GM18907 (cell line): Measurements from ENCODE around the gene PRKCZ.

Experiments used
- ATAC-seq: cut with Tn5 transposase; IDR thresholded peaks from one replicate; pipeline ENCODE4 v1.9.1; 2021; ENCODE audit warnings: mild to moderate bottlenecking, moderate library complexity; ENCODE audit not compliant: unreplicated experiment

PRKCZ gene

DNA sequence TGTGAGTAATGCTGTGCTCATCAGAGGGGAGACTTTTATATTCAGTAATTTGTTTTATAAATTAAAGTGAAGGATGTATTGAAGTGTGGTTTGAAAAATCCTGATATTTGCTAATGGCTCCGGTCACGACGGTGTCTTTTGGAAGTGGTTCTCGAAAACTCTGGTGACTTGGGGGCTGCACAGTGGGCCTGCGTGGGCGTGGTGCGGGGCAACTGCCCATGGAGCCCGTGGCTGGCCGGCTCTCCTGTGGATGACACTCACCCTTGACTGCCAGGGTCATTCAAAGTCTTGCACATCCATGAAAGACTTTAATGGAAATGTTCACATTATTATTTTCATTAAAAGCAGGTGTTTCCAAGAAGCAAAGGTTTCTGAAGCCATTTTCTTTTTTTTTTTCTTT is 136.7 kb downstream of the PRKCZ start:
- ATAC-seq, result no peak

DNA sequence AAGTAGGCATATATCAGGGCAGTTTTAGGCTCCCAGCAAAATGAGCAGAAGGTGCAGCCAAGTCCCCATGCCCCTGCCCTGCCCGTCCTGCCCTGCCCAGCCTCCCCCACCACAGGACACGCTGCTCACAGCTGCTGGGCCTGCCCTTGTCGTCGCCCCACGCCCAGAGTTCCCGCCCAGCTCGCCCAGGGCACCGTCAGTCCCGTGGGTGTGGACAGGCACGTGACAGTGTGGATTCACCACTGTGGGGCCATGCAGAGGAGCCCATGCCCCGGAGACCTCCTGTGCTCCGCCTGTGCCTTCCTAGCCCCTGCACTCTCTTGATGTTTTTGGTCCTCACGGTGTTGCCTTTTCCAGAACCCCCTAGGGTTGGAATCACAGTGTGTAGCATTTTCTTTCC is 137.4 kb downstream of the PRKCZ start:
- ATAC-seq, result no peak

DNA sequence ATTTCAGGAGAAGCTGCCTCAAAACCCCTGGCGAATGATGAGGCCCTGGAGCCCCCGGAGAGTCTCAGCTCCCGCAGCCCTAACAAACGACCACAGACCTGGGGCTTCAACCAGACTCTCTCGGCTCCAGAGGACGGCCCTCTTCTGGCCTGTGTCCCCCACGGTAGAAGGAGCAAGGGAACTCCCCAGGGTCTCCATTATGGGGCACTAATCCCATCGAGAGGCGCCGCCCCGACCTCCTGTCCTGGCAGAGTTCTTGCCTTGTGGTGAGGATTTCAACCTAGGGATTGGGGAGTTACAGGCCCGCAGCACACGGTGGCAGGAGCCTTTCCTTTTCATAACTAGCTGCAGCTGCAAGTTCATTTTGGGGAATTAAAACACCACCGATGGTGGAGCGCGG is 138.1 kb downstream of the PRKCZ start:
- no peak for ATAC-seq

DNA sequence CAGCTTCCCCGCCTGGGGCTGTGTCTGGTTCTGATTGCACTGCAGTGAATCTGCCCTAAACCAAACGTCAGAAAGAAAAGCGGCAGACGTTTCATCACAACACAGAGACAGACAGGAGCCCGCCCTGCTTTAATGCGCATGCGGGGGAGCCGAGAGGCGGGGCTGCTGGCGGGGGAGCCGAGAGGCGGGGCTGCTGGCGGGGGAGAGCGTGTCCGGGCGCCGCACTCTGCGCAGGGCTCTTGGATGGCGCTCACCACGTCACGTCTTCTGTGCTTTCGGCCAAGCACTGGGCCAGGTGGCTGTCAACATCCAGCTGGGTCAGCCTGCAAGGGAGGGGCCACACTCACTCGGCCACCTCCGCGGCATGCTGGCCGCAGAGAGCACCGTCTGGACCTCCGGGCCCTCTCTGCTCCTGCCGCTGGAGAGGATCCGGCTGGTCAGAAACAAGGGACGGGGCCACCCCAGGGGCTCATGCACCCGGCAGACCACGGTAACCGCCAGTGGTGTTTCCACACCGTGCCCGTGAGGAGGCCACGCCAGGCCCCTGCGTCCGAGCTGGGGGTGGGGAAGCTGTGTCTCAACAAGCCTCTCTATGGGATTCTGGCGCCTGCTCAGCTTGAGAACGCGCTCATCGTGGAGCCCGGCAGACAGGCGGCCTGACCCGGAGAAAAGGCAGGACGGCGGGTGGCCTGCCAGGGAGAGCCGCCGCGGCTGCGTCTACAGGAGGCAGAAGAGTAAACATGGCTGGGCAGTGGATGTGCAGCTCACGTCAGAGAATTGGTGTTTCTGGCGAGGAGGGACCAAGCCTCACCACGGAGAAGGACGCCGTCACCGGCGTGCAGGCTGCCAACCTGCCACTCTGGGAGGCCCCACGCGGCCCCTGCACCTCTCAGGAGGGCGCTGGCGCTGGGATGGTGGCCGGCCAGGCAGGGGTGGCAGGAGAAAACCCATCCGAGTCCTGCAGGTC is 139.5 kb downstream of the PRKCZ start:
- ATAC-seq, result peak; percentile 63

DNA sequence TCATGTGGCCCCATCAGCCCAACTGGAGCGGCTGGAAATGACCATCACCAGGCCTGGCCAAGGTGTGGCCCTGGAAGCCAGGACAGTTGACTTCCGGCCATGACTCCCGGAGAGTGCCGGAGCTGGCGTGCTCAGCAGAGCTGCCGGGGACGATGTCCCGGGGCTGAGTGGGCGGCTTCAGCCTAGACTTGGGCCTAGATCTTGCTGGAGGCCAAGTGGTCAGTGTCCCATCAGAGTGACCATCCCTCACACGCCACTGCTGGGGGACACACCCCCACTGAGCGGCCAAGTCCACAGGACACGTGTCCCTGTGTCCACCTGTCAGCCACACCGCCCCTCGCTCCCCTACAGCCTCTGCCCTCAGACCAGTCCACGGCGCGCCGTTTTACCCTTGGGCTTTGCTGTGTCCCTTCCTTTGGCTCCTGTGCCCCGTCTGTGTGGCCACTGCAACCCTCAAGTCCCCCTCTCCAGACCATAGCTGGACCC is 140.3 kb downstream of the PRKCZ start:
- ATAC-seq, result no peak

DNA sequence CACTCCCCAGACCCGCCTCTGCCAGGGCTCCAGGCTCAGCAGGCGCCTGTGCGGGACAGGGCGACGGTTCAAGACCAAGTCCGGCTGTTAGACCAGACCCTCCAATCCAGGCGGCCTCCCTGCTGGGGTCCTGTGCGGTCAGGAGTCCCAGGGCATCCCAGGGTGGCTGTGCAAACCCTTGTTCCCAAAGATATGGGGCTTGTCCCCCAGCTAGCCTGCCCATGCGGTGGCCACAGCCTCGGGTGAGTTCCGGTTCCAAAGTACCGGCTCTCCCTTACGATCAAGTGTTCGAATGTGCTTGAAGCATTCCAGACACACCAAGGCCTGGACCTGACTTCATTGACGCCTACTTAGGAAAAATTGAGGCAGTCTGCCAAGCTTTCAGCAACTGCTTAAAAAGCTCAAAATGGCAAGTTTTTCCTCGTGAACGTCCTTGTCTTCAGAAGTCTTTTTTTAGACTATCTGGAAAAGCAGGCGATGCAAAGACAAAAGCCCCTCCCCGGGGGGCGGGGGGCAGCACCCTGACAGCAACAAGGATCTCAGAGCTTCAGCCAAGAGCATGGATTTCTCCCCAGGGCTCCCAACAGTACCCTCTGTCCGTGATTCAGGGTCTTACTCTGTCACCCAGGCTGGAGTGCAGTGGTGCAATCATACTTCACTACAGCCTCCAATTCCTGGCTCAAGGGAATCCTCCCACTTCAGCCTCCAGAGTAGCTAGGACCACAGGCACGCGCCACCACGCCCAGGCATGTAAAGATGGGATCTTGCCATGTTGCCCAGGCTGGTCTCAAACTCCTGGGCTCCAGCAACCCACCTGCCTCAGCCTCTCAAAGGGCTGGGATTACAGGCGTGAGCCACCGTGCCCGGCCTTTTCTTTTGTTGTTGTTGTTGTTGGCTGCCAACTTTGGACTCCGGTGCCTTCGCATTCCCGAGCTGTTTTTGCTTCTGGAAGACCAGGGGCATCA is 142.1 kb downstream of the PRKCZ start:
- no peak for ATAC-seq

DNA sequence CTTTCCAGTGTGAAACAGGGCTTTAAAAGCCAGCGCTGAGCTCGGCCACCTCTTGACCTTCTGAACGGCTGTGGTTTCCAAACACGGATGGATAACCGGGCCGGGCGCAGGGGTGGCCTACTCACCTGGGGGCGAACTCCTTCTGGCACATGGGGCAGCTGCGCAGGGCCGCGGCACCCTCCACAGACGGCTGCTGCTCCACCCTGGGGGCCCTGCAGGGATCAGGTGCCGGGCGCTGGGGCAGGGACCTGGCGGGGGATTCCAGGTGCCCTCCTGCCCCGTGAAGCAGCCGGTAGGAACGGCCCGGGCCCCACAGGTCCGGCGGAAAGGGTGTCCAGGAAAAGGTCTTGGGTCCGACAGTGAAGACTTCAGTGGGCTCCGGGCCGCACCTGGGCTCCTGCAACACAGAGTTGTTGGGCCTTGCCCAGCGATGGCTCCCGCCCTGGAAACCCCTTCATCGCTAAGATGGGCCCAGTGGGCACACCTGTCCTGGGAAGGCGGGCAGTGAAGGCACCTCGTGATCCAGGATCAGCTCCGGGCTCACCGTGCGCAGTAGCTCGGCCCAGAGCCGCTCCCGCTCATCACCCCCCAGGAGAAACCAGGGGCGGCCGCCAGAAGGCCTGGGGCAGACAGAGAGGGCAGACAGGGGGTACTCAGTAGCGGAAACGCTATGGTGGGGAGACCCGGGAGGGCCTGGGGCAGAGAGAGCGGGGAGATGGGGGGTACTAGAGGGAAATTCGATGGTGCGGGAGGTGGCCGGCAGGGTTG is 143.5 kb downstream of the PRKCZ start:
- no peak for ATAC-seq

DNA sequence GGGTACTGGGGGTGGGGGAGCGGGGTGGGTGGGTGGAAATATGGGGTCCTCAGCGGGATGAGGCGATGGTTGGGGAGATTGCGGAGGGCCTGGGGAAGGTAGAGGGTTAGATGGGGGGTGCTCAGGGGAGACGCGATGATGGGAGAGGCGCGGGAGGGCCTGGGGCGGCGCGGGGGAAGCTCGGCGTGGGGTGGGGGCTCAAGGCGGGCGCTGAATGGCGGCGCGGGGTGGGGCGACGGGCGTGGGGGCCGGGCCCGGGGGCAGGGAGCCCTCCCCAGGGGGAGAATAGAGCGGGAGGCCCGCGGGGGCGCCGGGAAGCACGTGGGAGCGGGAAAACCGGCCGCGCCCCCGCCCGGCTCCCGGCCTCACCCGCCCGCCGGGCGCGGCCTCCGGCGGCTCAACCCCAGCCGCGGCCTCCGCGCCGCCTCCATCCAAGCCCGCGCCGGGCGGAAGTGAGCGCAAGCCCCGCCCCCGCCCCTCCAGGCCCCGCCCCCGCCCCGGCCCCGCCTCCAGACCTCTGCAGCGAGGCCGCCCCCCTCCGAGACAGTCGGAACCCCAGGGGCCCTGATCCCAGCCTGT is 144.2 kb downstream of the PRKCZ start, which contains the start of gene FAAP20:
TSS of gene FAAP20 (minus strand) at position 454 of the 579 bp plus-strand sequence. CDS start at position 431, 23 bp downstream.
- peak; percentile 39 for ATAC-seq

DNA sequence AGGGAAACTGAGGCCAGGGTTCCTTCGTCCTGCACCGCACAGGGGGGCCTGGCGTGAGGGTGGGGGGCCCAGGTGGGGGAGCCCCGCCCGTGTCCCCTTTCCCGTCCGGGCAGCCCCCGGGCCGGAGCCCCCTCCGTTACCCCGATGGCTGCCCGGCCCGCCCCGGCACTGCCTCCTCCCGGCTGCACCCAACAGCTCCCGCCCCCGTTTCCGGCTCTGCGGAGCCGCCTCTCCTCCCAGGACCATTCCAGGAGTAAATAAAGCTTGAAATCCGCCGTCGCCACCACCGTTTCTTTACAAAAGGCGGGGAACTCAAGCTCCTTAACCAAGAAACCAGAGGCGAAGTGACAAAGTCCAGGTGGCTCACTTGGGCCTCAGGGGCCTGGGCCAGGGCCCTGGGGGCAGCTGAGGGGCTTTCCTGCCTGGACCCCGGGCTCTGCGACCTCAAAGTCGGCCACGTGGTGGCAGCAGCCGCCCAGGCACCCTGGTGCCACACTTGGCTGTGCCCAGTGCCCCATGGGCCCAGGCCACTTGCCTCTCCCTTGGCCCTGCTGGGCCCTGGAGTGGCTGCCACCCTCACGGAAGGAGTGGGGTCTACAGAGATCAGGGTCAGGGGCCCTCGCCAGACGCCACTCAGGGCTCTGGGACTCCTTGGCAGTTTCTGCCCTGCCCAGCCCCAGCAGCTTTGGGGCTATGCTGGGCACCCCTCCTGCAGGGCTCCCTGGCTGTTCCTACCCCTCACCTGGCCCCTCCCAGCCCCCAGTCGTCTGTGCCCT is 144.9 kb downstream of the PRKCZ start:
- ATAC-seq, result peak; percentile 65

DNA sequence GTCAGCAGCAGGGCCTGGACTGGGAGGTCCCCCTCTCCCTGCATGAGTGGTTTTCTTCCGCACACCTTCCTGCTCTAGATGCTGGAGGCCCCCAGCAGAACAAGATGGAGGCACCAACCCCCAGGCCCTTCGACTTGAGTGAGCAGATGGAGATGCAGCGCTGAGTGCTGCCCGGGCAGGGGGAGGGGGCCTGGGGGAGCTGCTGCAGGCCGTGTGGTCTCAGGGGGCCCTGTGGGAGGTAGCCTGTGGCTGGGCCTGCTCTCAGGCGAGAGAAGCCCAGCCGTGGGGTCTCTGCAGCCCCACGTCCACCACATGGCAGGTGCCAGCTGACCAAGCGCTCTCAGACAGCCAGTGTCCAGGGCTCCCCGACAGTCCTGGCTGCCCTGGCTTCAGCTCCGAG is 145.6 kb downstream of the PRKCZ start:
- ATAC-seq, result no peak

DNA sequence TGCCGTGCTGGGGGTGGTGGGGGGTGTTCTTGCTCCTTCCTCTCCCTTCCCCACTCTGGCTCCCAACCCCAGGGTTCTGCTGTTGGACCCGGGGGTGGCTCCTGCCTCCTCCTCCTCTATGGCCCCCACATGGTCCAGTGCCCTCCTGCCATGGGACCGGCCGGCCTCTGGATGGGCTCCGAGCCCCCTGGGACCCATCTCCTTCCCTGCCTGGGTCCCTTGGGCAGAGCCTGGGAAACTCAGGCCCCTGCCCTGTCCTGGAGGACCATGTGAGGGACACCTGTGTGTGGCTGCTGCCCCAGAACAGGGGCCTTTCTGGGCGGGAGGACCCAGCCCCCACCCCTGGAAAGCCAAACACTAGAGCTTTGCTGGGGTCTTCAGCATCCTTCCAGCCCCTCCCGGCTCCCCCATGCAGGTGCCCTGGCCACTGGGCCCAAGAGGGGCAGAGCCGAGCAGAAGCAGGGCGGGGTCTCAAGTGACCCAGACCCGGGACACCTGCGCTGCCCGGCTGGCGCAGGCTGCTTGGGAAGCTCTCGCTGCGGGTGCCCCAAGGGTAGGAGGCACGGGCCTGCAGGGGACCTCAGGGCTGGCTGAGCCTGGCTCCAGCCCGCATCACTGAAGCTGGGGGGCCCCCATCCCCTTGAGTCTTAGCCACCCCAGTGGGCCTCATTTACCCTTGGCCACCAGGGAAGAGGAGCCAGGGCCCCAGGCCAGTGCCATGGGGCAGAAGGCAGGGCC is 146.9 kb downstream of the PRKCZ start:
- no peak for ATAC-seq

DNA sequence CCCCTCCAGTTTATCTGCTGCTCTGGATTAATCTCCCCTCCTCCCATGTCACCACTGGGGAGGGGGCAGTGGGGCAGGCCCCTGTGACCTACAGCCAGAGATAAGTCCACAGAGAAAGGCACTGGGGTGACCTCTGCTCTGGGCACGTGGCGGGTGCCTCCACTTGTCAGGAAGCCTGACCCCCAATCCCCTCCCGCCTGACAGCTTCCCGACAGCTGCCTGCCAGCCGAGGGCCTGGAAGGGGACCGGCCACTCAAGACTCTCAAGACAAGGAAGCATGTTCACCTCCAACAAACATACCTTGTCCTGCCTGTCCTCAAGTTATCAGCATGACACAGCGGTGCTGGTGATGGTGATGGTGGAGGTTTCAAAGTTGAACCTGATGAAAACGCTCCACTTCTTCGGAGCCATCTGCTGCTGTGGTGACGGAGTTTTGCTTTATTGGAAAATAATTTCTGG is 147.5 kb downstream of the PRKCZ start:
- no peak for ATAC-seq

DNA sequence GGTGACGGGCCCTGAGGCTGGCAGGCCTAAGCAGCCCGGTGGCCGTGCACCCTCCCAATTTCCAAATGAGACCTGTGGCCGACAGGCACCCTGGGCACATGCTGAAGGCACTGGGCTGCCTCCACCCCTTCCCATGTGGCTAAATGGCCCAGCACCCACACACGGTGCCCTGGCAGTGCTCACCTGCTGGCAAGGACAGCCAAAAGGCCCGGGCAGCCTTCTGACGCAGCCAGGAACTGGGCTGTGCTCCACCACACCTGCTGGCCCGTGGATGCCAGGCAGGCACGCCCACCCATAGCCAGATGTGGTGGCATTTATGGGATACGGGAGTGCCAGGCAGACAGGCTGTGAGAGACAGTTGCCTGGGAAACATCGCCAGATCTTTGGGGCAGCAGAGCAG is 148.4 kb downstream of the PRKCZ start:
- no peak for ATAC-seq

DNA sequence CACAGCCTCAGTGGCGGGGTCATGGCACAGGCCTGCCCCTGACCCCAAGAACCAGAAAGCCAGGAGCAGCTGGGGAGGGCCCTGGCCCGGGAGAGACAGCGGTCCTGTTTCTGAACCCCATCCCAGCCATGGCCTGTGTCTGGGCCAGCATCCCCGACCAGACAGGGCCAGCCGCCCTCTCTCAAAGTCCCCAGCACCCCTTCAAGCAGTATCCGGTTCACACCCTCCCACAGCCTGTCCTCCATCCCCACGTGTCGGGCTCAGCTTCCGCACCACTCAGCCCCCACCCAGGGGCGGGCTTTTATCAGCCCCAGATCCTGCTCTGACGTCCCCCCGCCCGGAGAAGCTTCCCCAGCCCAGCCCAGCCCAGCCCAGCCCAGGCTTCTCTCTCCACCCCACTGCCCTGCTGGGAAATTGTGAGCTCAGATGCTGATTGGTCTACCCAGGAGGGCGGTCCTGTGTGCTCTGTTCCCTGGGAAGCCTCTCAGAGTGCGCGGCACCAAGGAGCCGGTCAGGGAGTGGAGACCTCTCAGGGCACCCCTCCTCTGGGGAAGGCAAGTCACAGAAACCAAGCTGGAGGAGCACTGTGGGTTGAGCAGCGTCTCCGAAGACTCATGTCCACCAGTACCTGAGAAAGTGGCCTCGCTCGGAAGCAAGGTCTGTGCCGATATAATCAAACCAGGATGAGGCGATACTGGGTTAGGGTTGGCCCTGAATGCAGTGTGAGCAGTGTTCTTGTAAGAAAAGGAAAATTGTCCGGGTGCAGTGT is 149.0 kb downstream of the PRKCZ start:
- peak; percentile 25 for ATAC-seq

DNA sequence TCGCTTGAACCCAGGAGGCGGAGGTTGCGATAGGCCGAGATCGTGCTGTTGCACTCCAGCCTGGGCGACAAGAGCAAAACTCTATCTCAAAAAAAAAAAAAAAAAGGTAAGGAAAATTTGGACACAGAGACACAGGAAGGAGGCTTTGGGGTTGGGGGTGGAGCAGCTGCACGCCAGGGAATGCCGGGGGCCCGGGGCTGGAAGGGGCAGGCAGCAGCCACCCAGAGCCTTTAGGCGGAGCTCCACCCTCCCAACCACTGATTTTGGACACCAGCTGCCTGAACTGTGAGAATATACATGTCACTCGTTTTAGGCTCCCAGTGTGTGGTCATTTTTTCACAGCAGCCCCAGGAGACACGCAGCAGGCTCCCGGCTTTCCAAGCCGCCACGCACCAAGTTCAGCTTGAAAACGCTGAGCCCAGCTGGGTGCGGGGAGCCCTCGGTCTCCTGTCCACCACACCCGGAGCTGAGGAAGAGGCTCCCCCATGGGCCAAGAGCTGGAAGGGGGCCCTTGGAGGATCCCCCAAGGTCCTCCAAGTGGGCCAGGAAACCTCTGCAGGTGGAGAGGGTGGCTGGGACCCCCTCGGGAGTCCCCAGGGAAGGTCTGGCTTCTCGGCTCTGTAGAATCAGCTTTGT is 150.2 kb downstream of the PRKCZ start:
- ATAC-seq, result no peak

DNA sequence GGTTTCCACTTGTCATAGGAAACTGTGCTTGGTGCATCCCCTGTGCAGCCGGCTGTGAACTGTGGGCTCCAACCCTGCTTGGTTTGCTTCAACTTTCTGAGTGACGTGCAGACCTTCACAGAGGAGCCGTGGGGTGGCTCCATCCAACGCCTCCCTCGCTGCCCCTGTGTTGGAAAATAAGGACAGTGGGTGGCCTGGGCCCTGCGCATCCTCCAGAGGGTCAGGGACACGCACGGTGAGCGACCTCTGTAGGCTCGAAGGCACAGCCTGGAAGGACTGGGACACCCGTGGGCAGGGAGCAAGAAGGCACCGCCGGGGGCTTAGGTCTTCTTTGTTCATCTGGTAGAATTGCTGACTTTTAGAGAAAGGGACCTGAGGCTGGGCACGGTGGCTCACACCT is 150.9 kb downstream of the PRKCZ start:
- no peak for ATAC-seq

DNA sequence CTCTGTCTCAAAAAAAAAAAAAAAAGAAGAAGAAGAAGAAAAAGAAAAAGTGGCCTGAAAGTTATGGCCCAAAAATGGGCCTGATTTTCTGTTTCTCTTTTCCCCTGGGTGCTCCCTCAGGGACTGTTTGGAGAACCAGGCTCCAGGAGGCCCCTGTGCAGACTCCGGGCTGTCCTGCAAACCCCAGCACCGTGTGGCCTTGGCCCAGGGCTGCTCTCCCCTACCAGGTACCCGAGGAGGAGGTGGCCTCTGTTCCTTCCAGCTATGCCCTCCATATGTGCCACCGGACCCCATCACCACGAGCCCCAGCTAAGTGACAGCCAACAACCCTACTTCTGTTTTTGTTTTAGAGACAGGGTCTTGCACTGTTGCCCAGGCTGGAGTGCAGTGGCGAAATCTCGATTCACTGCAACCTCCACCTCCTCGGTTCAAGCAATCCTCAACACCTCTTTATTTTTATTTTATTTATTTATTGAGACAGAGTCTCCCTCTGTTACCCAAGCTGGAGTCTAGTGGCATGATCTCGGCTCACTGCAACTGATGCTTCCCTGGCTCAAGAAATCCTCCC is 151.9 kb downstream of the PRKCZ start:
- no peak for ATAC-seq
